ENCODE results near the gene CBX1. TPM values are rescaled to one million over a fixed set of nuclear protein-coding genes. Genes with fewer than 3 reads are reported as not detected.
A peak's percentile ranks its signal among the peaks of the same experiment; 100 is the strongest.

CBX1 gene
- total RNA-seq, 2 experiments from 2014 or later, result 52.3 to 53.0 TPM

GRCh38 chr17:48028736-48029135 lies 72.5 kb downstream of the CBX1 start:
- H3K27me3 Mint-ChIP-seq, result peaks cover 22% of the 10 kb centered on the region
- POLR2A ChIA-PET, result interaction anchor here (1.1 kb wide), 1 partner anchor 43 kb away, joined by 3 read pairs; no protein-coding TSS in a partner anchor
- ATAC-seq (no peak), DNase-seq (no peak)
- intact Hi-C loops (cut with micrococcal nuclease), result no loop called here
- CTCF ChIA-PET, result interaction anchor here (4.6 to 7.3 kb wide), 2 partner anchors 7 to 45 kb away, joined by 55 to 283 read pairs; partner anchors contain the start of gene COPZ2
- H3K9me3 Mint-ChIP-seq, result no peaks in the 10 kb centered on the region
- H3K4me3 Mint-ChIP-seq, result no peak overlapping the region
- peaks cover 20% of the 10 kb centered on the region for H3K4me1 Mint-ChIP-seq (ENCODE audit: low read depth)
- H3K27ac Mint-ChIP-seq, result no peak overlapping the region
- H3K36me3 Mint-ChIP-seq (ENCODE audit: low read depth), result no peaks in the 10 kb centered on the region
- no peak for TF ChIP-seq CTCF (IDR thresholded peaks at IDR 0.05)

GRCh38 chr17:48027322-48027981 lies 73.8 kb downstream of the CBX1 start:
- DNase-seq (no peak), ATAC-seq (no peak)
- Mint-ChIP-seq H3K27me3 (peaks cover 17% of the 10 kb centered on the region), H3K4me3 (no peak overlapping the region), H3K9me3 (no peaks in the 10 kb centered on the region), H3K4me1 (ENCODE audit: low read depth) (peaks cover 28% of the 10 kb centered on the region), H3K36me3 (ENCODE audit: low read depth) (no peaks in the 10 kb centered on the region), H3K27ac (no peak overlapping the region)
- CTCF ChIA-PET, result interaction anchor here (0.6 to 7.3 kb wide), 28 partner anchors 9 to 609 kb away, joined by 3 to 283 read pairs (median 6); partner anchors contain the start of genes COPZ2, NFE2L1 and SNX11
- no peak for TF ChIP-seq CTCF (IDR thresholded peaks at IDR 0.05)
- POLR2A ChIA-PET, result interaction anchor here (0.9 to 2.1 kb wide), 8 partner anchors 18 to 80 kb away, joined by 3 to 10 read pairs (median 4); partner anchors contain the start of gene SNX11
- intact Hi-C loops (cut with micrococcal nuclease), result loop anchor here (2.0 kb wide), 1 partner anchor 103 kb away; no protein-coding TSS in a partner anchor

- H3K4me1 Mint-ChIP-seq (ENCODE audit: low read depth), result peaks cover 28% of the 10 kb centered on the region
- intact Hi-C loops (cut with micrococcal nuclease), result loop anchor here (1.0 to 2.0 kb wide), 2 partner anchors 48 to 104 kb away; no protein-coding TSS in a partner anchor
- no peaks in the 10 kb centered on the region for H3K36me3 Mint-ChIP-seq (ENCODE audit: low read depth)
- POLR2A ChIA-PET, result interaction anchor here (0.9 to 2.1 kb wide), 9 partner anchors 19 to 81 kb away, joined by 3 to 10 read pairs (median 4); partner anchors contain the start of gene SNX11
- peak; percentile 91 for DNase-seq
- TF ChIP-seq CTCF (IDR thresholded peaks at IDR 0.05), result peak; percentile 78
- CTCF ChIA-PET, result interaction anchor here (0.6 to 7.3 kb wide), 33 partner anchors 8 to 610 kb away, joined by 3 to 283 read pairs (median 6); partner anchors contain the start of genes COPZ2, HOXB5, NFE2L1 and SNX11
- no peaks in the 10 kb centered on the region for H3K9me3 Mint-ChIP-seq
- H3K27ac Mint-ChIP-seq, result no peak overlapping the region
- H3K4me3 Mint-ChIP-seq, result no peak overlapping the region
- H3K27me3 Mint-ChIP-seq, result peaks cover 21% of the 10 kb centered on the region
- peak; percentile 47 for ATAC-seq
Observed at GRCh38 chr17:48026502-48027321, 74.6 kb downstream of the CBX1 start.

DNA sequence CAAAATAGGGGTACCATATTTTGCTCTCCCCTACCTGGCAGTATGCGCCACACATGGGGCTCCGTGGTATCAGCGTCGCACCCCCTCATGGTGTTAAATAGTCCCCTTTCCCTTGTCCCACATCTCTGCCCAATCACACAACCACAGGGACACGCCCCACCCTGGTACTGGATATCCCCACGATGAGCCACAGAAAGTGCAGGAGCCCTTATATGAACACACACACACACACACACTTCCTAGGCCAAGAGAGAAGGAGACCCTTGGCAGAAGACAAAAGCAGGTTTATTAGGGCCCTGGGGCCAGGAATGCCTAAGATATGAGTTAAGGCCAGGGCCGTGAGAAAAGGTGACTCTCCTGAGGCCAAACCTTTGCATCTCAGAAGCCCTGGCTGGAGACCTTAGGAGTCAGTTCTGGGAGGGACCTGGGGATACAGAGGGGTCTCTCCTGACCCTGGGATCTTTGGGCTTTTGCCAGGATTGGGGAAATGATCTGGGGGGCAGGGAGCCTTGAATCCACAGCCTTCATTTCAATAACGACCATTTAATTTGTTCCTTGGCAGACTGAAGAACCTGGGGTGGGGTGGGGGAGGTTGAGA lies 75.3 kb downstream of the CBX1 start:
- ChIA-PET POLR2A (interaction anchor here (0.9 to 2.1 kb wide), 6 partner anchors 20 to 58 kb away, joined by 3 to 10 read pairs (median 5); no protein-coding TSS in a partner anchor), CTCF (interaction anchor here (0.7 to 7.3 kb wide), 37 partner anchors 9 to 592 kb away, joined by 3 to 283 read pairs (median 5); partner anchors contain the start of genes CDK5RAP3, COPZ2, HOXB5 and HOXB8)
- H3K9me3 Mint-ChIP-seq, result no peaks in the 10 kb centered on the region
- ATAC-seq (no peak), DNase-seq (peak; percentile 16)
- TF ChIP-seq CTCF (IDR thresholded peaks at IDR 0.05), result no peak
- intact Hi-C loops (cut with micrococcal nuclease), result loop anchor here (1.0 to 2.0 kb wide), 2 partner anchors 48 to 105 kb away; no protein-coding TSS in a partner anchor
- H3K4me1 Mint-ChIP-seq (ENCODE audit: low read depth), result peaks cover 28% of the 10 kb centered on the region
- no peak overlapping the region for H3K27ac Mint-ChIP-seq
- no peaks in the 10 kb centered on the region for H3K36me3 Mint-ChIP-seq (ENCODE audit: low read depth)
- peak overlapping the region; percentile 79 for H3K4me3 Mint-ChIP-seq
- peaks cover 24% of the 10 kb centered on the region for H3K27me3 Mint-ChIP-seq

Data from activated CD8-positive, alpha-beta T cell treated with anti-CD3 and anti-CD28 coated beads for 36 hours (primary cell).